HepG2 (cell line): Measurements from ENCODE around the gene ACVR1B. TPM values are rescaled to one million over a fixed set of nuclear protein-coding genes. Genes with fewer than 3 reads are reported as not detected.
A peak's percentile ranks its signal among the peaks of the same experiment; 100 is the strongest.

Experiments used
- AHR ChIP-seq: IDR thresholded peaks from 2 replicates; pipeline ENCODE4 v1.6.1; 2018; ENCODE audit warnings: missing genetic modification reagents, missing compliant biosample characterization
- ATF2 ChIP-seq: sonication (generic); formaldehyde crosslinking; IDR thresholded peaks from 2 replicates; pipeline ENCODE4 v1.4.0; 2020; ENCODE audit warnings: missing genetic modification reagents
- ATF3 ChIP-seq: sonication (generic); formaldehyde crosslinking; IDR thresholded peaks from 2 replicates; pipeline ENCODE4 v1.4.0; 2020; ENCODE audit warnings: missing genetic modification reagents
- CBX2 ChIP-seq, 2 experiments: fragments of 200-600 bp in 1 of 2; sonication (generic); formaldehyde crosslinking in 1 of 2; IDR thresholded peaks; 2 replicates each; pipeline versions ENCODE4 v1.7.0 to v1.8.1; 2018 to 2022; ENCODE audit warnings: low read depth in 2 of 2, low read length in 1 of 2, mild to moderate bottlenecking in 1 of 2, missing genetic modification reagents in 1 of 2
- ETV6 ChIP-seq: sonication (generic); formaldehyde crosslinking; conservative IDR thresholded peaks from 2 replicates; pipeline ENCODE4 v1.4.0; 2020; ENCODE audit warnings: missing genetic modification reagents
- FOXC1 ChIP-seq: sonication (generic); formaldehyde crosslinking; IDR thresholded peaks from 2 replicates; pipeline ENCODE4 v1.8.0; 2022; ENCODE audit warnings: mild to moderate bottlenecking, missing genetic modification reagents, borderline replicate concordance
- GATA4 ChIP-seq: sonication (generic); IDR thresholded peaks from 2 replicates; pipeline ENCODE4 v1.6.1; 2016; ENCODE audit warnings: antibody characterized with exemption, low read depth, borderline replicate concordance
- GFI1 ChIP-seq: sonication (generic); formaldehyde crosslinking; IDR thresholded peaks from 2 replicates; pipeline ENCODE4 v1.5.0; 2020; ENCODE audit warnings: missing genetic modification reagents, mild to moderate bottlenecking, borderline replicate concordance
- HMGXB4 ChIP-seq, 2 experiments: sonication (generic) in 1 of 2; formaldehyde crosslinking in 1 of 2; IDR thresholded peaks; 2 replicates each; pipeline versions ENCODE4 v1.4.0 to v1.6.1; 2018 to 2020; ENCODE audit warnings: missing genetic modification reagents in 2 of 2, borderline replicate concordance in 1 of 2, low read depth in 1 of 2, mild to moderate bottlenecking in 1 of 2, missing biosample characterization in 1 of 2
- HNRNPH1 ChIP-seq: fragments of 200-400 bp; formaldehyde crosslinking; optimal IDR thresholded peaks from 2 replicates; pipeline ENCODE3; 2017; ENCODE audit warnings: mild to moderate bottlenecking, low read depth, low read length
- KAT7 ChIP-seq: IDR thresholded peaks from 2 replicates; pipeline ENCODE4 v1.6.1; 2018; ENCODE audit warnings: borderline replicate concordance, missing compliant biosample characterization
- KMT2A ChIP-seq: sonication (generic); formaldehyde crosslinking; IDR thresholded peaks from 2 replicates; pipeline ENCODE4 v1.4.0; 2020; ENCODE audit warnings: missing genetic modification reagents
- NAIF1 ChIP-seq: sonication (generic); formaldehyde crosslinking; IDR thresholded peaks from 2 replicates; pipeline ENCODE4 v1.5.0; 2020; ENCODE audit warnings: mild to moderate bottlenecking, missing genetic modification reagents, borderline replicate concordance
- SIN3B ChIP-seq: fragments of 150-350 bp; IDR thresholded peaks from 2 replicates; pipeline ENCODE4 v1.6.1; 2014; ENCODE audit warnings: low read length
- SMARCE1 ChIP-seq: fragments of 450-650 bp; IDR thresholded peaks from 2 replicates; pipeline ENCODE4 v1.6.1; 2017; ENCODE audit warnings: borderline replicate concordance
- SNAPC2 ChIP-seq: sonication (generic); formaldehyde crosslinking; IDR thresholded peaks from 2 replicates; pipeline ENCODE4 v1.8.1; 2022; ENCODE audit warnings: mild to moderate bottlenecking, missing genetic modification reagents
- TP53 ChIP-seq: sonication (generic); formaldehyde crosslinking; conservative IDR thresholded peaks from 2 replicates; pipeline ENCODE4 v1.4.0; 2020; ENCODE audit warnings: missing genetic modification reagents
- ZFX ChIP-seq: sonication (generic); formaldehyde crosslinking; IDR thresholded peaks from 2 replicates; pipeline ENCODE4 v1.4.0; 2020; ENCODE audit warnings: mild to moderate bottlenecking, low read depth, missing genetic modification reagents, moderate library complexity
- ZNF138 ChIP-seq: sonication (generic); formaldehyde crosslinking; IDR thresholded peaks from 2 replicates; pipeline ENCODE4 v1.5.0; 2020; ENCODE audit warnings: mild to moderate bottlenecking, low read depth, missing genetic modification reagents
- ZNF180 ChIP-seq: sonication (generic); formaldehyde crosslinking; IDR thresholded peaks from 2 replicates; pipeline ENCODE4 v1.4.0; 2020; ENCODE audit warnings: low read depth, missing genetic modification reagents, borderline replicate concordance
- ZNF432 ChIP-seq: sonication (generic); formaldehyde crosslinking; IDR thresholded peaks from 2 replicates; pipeline ENCODE4 v1.5.0; 2020; ENCODE audit warnings: missing genetic modification reagents, mild to moderate bottlenecking, borderline replicate concordance
- ZNF543 ChIP-seq: sonication (generic); formaldehyde crosslinking; IDR thresholded peaks from 2 replicates; pipeline ENCODE4 v1.4.0; 2020; ENCODE audit warnings: mild to moderate bottlenecking, missing genetic modification reagents
- ZNF614 ChIP-seq: IDR thresholded peaks from 2 replicates; pipeline ENCODE4 v1.6.1; 2018; ENCODE audit warnings: missing biosample characterization, missing genetic modification reagents, inconsistent platforms, borderline replicate concordance
- ZSCAN25 ChIP-seq: sonication (generic); formaldehyde crosslinking; IDR thresholded peaks from 2 replicates; pipeline ENCODE4 v1.8.0; 2022; ENCODE audit warnings: mild to moderate bottlenecking, missing genetic modification reagents
- ZZZ3 ChIP-seq: sonication (generic); formaldehyde crosslinking; IDR thresholded peaks from 2 replicates; pipeline ENCODE4 v1.4.0; 2020; ENCODE audit warnings: missing genetic modification reagents, mild to moderate bottlenecking, borderline replicate concordance
- polyA plus RNA-seq, 8 experiments: library from polyadenylated mRNA; depleted of rRNA in 3 of 8; stranded (reverse) in 7 of 8; unstranded in 1 of 8; fragments of >200 nt; fragmentation: Illumina TruSeq in 4 of 8; extraction: Trizol in 4 of 8; gene quantifications; 2 replicates each; pipeline versions ENCODE4 v1.2.1 to v1.2.3, GENCODE V29; 2011 to 2016; ENCODE audit warnings: low read depth in 4 of 8, missing spikeins in 1 of 8, mixed read lengths in 1 of 8; ENCODE audit not compliant: insufficient read depth in 1 of 8
- total RNA-seq, 5 experiments: library from RNA; depleted of rRNA; stranded (reverse); fragments of >200 nt; fragmentation: Illumina TruSeq; extraction: Trizol; gene quantifications; 2 replicates each; pipeline ENCODE4 v1.2.3, GENCODE V29; 2016; ENCODE audit warnings: low read depth in 1 of 5

The ACVR1B gene
- total and polyA plus RNA-seq, 2 of the 13 experiments (the other 11 are each of a cell fraction or from before 2014, with no cell fraction given) = 8.9 to 12.1 TPM

GRCh38 chr12:52023182-52023975 is 71.9 kb downstream of the ACVR1B start (continued):
- TF ChIP-seq ZNF543 (CRISPR knock-in tag) (no peak), ZNF138 (CRISPR knock-in tag) (no peak), KAT7 (no peak), NAIF1 (CRISPR knock-in tag) (no peak), ETV6 (CRISPR knock-in tag) (no peak), ZSCAN25 (CRISPR knock-in tag) (peak; percentile 58; the same call in 1 of the 2 replicates), HMGXB4 (CRISPR knock-in tag; IDR thresholded peaks at IDR 0.05; ENCODE audit: borderline replicate concordance in 1 of 2, low read depth in 1 of 2) (peak; percentile 86 to 90), HNRNPH1 (no peak), SIN3B (no peak), FOXC1 (CRISPR knock-in tag) (no peak; the same call in 1 of the 2 replicates), ZFX (CRISPR knock-in tag) (peak; percentile 5), ZNF432 (no peak), ATF2 (CRISPR knock-in tag) (no peak), GFI1 (CRISPR knock-in tag) (no peak), SNAPC2 (CRISPR knock-in tag) (no peak), KMT2A (CRISPR knock-in tag) (no peak), GATA4 (no peak), TP53 (no peak), ZNF180 (CRISPR knock-in tag) (no peak), ZNF614 (CRISPR knock-in tag) (no peak), ATF3 (CRISPR knock-in tag) (no peak), ZZZ3 (no peak), CBX2 (IDR thresholded peaks at IDR 0.05; ENCODE audit: low read depth, low read length) (no peak), CBX2 (CRISPR knock-in tag; IDR thresholded peaks at IDR 0.05; ENCODE audit: low read depth) (no peak), SMARCE1 (no peak), AHR (CRISPR knock-in tag) (no peak; the same call in 1 of the 2 replicates)
